OCI-LY7 (cell line): ENCODE results near the gene CRELD1.

Experiments
- CTCF ChIP-seq: fragments of 200-600 bp; sonication (generic); conservative IDR thresholded peaks from 2 replicates; pipeline ENCODE4 v1.5.1; 2014; ENCODE audit warnings: mild to moderate bottlenecking, antibody characterized with exemption, low read length, moderate library complexity, mixed read lengths
- EZH2phosphoT487 ChIP-seq: fragments of 200-600 bp; sonication (generic); IDR thresholded peaks from 2 replicates; pipeline ENCODE4 v1.6.1; 2018; ENCODE audit warnings: low read depth, borderline replicate concordance, mild to moderate bottlenecking, mixed run types, antibody characterized with exemption, low read length, moderate library complexity, mixed read lengths

DNA sequence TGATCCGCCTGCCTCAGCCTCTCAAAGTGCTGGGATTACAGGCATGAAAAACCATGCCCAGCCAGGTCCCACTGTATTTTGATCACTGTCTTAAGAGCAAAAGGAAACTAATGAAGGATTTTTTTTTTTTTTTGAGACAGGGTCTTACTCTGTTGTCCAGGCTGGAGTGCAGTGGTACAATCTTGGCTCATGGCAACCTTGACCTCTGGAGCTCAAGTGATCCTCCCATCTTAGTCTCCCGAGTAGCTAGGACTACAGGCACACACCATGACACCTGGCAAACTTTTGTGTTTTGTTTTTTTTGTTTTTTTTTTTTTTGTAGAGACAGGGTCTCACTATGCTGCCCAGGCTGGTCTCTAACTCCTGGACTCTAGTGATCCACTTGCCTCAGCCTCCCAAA, 46.6 kb downstream of the CRELD1 start:
- TF ChIP-seq CTCF (no peak), EZH2phosphoT487 (no peak)
